ENCODE measurements around the gene AWAT2.
"Not testable (repeated sequence)": the region's sequence is repeated elsewhere in the genome, so short reads cannot be mapped to it uniquely, and the experiment has no call there.

AWAT2 gene

DNA sequence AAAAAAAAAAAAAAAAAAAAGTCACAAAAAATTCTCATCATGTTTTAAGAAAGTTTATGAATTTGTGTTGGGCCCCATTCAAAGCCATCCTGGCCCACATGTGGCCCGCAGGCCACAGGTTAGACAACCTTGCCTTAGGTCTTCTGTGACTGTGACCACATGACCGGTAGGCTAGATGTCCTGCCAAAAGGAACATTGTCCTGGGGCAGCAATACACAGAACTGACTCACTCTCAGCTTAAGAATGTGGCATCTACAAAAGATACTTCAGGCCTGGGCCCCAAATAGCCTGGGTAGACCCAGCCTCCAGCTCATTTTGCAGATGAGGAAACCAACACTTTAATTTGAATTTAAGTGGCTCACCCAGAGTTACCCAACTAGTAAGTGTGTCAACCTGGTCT lies 10.0 kb downstream of the AWAT2 start:
- DNase-seq: no peak

DNA sequence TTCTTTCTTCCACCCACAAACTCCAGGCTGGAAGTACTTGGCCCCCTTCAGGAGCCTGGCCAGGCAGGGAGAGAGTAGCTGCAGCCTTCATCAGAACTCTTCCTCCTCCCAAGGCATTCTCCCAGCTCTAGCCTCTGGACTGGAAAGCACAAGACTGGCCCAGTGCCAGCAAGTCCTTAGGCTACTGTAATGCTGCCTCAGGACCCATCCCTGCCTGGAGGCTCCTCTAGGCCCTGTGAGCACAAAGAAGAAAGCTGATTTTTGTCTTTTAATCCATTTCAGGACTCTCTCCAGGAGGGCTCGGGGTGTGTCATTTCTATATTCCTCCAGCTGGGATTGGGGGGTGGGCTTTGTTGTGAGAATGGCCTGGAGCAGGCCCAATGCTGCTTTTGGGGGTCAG lies 10.8 kb downstream of the AWAT2 start:
- no peak for DNase-seq

DNA sequence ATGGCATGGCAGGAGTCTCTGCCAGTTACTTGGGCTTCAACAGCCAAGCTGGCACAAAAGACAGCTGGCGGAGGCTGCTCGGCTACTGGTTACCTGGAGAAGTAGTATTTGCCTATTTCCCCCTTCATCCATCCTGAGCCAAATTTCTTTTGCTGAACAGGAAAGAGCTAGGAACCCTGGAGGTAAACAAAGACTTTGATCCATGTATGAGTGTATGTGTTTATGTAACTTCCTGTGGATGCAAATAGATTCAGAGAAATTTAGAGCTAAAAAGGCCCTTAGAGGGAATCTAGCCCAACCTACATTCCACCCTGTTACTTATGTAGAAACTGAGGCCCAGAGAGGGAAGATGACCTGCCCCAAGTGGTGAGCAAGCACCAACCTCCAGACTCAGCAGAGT lies 11.2 kb downstream of the AWAT2 start:
- DNase-seq: no peak

DNA sequence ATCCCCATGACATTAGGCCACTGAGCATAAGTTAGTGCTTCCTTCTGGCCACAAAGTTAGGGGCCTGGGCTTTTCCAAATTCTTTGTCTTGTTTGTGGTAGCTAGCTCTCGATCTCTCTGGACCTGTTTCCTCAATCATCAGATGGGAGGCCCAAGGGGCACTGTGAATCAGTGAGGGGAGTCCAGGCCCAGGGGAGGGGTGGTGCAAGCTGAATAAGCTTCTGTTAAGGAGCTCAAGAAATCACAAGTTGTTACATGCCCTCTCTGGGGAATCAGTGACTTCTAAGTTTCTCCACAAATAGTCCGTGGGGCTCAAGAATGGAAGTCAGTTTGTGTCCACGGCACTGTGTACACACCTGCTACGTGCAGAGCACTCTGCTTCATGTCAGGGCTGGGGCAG lies 15.1 kb downstream of the AWAT2 start:
- no peak for DNase-seq

DNA sequence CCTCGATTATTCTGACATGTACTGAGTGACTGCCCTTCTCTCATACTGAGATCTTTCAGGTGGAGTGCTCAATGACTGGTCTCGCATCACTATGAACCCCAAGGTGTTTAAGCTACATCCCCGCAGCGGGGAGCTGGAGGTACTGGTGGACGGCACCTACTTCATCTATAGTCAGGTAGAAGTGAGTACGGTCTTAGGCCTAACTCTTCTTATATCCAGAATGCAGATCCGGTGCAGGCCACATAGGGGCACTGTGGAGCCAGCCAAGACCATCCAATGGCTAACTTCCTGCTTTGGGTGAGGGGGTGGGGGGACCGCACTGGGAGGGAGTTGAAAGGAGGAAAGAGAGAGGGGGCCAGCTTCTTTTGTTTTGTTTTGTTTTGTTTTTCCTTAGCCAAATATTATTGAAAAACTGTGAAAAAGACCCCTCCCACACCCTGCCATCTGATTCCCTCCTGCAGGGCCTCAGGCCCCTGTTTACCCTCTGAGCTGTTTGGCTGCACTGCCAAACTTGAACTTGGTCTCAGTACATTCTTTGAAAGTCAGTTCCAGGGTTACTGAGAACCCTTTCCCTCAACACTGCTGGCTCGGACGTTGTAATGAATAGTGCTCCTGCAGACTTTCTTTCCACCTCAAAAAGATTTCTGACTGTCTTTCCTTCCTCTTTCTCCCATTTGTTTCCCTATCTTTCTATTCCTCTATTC lies 16.2 kb downstream of the AWAT2 start:
- DNase-seq: peak; percentile 3

DNA sequence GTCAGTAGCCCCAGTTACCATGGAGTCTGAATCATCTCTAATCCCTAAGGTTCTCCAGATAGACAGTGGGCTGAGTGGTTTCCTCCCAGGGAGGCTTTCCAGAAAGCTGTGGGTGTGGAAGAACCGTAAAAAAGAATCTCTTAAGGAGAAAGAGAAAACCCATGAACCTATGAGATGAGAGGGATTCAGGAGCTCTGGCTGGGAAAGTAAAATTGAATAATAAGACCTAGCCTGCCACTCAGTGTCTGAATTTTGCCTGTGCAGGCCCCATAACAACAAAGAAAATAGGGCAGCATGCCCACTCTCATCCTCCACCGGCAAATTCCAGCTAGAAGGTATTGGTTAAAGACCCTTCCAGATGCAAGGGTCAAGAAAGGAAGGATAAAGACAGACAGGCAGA lies 16.9 kb downstream of the AWAT2 start:
- no peak for DNase-seq

DNA sequence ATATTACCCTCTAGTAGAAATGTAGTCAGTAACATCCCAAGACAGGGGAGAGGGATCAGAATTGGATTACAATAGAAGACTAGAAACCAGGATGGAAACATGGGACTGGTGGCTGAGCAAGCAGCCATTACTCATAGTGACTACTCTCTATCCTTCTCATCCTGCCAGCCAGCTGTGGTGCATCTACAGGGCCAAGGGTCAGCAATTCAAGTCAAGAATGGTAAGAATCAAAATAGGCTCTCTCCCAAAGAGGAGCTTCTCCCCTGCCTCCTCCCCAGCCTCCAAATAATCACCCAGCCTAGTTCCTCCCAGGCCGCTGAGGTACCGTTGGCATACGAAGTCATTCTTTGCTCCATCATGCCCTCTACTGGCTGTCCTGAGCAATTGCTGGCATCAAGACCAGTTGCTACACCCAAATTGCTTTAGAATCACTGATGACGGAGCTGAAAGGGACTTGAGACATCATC lies 19.4 kb downstream of the AWAT2 start:
- peak; percentile 38 for DNase-seq

DNA sequence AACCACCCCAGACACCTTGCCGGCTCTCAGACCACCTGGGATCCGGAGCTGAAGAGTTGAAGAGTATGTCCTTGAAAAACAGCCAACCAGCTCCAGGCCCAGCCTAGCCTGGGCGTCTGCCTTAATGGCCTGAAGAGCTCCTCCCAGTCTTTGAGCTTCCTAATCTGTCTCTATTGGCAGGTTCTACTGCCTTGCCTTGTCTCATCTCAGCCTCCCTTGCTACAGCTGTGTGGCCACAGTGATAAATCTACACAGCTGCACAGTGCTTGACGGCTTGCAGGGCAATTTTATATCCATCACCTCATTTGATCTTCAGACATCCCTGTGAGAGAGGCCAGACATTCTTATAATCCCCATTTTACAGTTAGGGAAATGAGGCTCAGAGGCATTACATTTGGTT lies 19.9 kb downstream of the AWAT2 start:
- DNase-seq: no peak

DNA sequence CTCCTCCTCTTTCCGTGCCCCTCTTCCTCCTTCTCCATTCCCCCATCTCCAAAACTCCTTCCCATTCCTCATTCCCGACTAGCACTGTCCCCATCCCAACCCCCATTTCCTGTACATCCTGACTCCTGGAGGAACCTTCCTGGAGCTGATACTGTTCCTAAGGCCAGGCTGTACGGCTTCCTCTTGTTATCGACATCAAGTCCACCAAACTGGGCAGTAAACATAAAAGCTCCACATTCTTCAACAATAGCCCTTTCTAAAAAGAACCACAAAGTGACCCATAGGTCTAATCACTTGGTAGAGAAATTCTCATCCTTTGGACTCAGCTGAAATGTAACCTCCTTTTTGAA lies 22.9 kb downstream of the AWAT2 start:
- DNase-seq: no peak

DNA sequence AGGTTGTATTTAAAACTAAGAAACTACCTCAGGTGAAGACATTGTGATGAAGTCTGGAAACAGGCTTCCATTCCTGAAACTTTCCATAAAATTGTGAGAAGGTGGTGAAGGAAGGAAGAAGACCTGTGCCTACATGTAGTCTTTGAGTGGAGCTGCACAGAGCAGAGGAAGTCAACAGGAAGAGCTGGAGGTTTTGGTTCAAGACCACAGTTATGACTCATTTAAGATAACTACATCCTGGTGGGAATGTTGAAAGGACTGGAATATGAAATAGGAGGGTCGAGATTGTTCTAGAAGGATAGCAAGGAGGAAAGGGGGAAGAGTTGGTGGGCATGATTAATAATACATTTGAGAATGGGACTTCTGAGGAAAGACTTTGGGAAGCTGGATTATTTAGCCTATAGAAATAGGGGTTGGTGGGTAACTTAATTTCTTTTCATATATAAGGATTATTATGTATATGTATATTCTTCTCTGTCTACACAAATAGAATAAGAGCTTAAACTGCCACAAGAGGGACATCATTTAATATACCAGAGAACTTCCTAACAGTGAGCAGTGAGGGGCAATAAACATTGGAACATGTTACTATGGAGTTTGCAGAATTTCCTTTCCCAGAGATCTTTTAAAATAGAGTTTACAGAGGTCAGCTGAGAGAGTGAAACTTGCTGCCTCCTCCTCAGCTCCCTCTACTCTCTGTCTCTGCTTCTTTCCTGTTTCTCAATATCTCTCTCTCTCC lies 23.5 kb downstream of the AWAT2 start:
- DNase-seq: no peak

DNA sequence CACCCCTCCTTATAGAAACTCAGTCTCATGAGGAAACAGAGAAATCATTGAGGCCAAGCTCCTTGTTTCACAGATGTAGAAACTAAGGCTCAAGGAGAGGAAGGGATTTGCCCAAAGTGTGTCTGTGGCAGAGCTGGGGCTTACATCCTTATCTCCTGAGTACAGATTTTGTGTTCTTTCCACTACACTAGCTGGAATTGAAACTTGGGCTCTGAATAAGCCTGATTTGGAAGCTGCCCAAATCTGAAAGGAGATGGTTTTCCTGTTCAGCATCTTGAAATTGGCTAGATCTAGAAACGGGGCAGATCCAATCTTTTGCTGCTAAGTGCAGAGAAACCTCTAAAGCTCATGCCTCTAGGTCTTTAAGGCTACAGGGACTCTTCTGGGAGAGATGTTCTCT lies 24.3 kb downstream of the AWAT2 start:
- no peak for DNase-seq

DNA sequence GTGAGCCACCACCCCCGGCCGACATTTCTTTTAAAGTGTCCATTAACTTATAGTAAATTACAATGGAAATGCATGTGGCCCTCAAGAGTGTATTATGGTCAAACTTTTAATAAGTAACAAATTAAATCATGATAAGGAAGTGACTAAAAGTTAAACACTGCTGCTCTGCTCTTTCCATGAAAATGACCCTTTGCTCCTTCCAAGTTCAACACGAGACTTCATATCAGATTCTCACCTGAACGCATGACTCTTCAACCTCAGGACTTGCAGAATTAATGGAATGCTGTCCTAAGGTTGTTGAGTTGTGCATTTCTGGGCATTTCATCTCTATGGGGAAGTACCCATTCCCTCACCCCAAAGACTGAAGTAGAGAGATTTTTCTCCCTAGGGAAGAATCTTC lies 27.1 kb downstream of the AWAT2 start:
- no peak for DNase-seq

DNA sequence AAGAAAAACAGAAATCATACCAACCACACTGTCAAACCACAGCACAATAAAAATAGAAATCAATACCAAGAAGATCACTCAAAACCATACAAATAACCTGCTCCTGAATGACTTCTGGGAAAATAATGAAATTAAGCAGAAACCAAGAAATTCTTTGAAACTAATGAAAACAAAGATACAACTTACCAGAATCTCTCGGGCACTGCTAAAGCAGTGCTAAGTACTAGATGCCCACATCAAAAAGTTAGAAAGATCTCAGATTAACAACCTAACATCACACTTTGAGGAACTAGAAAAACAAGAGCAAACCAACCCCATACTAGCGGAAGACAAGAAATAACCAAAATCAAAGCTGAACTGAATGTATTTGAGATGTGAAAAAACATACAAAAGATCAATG lies 33.2 kb downstream of the AWAT2 start:
- DNase-seq: no peak

DNA sequence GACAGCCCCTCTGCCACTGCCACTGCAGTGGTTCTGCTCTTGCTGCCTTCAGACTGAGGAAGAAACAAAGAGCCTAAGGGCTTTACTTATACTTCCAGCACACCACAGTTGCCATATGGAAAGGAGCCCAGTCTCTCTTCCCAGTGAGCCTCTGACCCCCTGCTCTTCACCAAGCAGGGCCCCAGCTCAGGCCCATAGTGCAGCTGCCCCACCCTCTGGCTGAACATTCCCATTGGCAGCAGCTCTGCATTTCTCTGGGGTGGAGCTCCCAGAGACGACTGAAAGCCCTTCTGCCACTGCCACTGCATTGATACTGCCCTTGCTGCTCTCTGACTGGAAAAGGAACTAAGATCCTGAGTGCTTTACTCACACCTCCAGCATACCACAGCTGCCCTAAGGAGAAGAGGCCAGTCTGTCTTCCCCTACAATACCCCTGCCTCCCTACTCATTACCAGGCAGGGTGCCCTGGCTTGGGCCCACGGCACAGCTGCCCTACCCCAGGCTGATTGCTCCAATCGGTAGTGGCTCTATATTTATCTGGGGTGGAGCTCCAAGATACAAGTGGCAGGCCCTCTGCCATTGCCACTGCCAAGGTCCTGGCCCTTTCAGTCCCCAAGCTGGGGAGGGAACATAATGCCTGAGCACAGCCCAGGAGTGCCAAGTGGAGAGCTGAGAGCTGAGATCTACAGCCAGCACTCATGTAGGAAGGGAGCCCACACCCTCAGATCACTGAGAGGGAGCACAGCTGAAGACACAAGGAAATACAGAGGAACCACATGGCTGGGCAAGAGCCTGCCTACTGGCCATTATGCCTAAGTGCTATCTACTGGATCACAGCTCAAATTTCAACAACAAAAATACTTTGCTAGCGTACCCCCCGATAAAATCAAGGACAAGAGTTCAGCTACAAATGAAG lies 36.0 kb downstream of the AWAT2 start:
- no peak for DNase-seq

DNA sequence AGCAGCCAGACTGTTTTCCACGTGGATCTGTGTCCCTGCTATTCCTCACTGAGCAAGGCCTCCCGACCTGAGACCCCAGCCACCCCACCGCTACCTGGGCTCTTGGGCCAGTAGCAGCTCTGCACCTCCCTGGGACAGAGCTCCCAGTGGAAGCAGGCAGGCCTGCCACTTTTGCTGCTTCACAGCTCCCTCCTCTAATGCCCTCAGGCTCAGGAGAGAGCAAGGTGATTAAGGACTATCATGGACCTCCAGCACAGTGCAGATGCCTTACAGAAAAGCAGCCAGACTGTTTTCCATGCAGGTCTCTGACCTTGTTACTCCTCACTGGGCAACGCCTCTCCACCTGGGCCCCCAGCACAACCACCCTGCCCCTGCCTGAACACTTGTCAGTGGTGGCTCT lies 37.0 kb downstream of the AWAT2 start:
- no peak for DNase-seq

DNA sequence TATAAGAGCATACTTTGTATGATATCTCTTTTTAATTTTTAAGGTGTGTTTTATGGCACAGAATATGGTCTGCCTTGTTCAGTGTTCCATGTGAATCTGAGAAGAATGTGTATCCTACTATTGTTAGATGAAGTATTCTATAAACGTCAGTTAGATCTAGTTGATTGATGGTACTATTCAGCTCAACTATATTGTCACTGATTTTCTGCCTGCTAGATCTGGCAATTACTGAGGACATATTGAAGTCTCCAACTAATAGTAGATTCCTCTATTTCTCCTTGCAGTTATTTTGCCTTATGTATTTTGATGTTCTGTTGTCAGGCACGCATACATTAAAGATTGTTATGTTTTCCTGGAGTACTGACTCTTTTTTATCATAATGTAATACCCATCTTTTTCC lies 39.8 kb downstream of the AWAT2 start:
- no peak for DNase-seq

DNA sequence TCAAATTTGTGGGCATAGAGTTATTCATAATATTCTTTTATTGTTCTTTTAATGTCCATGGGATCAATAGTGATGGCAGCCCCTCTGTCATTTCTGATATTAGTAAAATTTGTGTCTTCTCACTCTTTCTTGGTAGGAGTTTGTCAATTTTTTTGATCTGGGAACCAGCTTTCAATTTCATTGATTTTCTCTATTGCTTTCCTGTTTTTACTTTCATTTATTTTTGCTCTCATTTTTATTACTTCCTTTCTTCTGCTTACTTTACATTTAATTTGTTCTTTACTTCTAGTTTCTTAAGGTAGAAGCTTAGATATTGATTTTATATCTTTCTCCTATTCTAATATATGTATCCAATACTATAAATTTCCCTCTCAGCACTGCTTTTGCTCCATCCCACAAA lies 40.7 kb downstream of the AWAT2 start:
- no peak for DNase-seq

DNA sequence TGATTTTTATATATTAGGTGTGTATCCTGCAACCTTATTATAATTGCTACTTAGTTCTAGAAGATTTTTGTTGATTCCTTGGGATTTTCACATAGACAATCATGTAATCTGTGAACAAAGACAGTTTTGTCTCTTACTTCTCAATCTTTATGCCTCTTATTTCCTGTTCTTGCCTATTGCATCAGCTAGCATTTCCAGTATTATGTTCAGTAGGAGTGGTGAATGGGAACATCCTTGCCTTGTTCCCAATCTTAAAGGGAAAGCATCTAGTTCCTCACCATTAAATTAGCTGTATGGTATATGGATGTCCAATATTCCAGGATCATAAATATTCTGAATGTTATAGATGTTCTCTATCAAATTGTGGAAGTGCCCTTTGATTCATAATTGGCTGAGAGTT lies 41.8 kb downstream of the AWAT2 start:
- no peak for DNase-seq

DNA sequence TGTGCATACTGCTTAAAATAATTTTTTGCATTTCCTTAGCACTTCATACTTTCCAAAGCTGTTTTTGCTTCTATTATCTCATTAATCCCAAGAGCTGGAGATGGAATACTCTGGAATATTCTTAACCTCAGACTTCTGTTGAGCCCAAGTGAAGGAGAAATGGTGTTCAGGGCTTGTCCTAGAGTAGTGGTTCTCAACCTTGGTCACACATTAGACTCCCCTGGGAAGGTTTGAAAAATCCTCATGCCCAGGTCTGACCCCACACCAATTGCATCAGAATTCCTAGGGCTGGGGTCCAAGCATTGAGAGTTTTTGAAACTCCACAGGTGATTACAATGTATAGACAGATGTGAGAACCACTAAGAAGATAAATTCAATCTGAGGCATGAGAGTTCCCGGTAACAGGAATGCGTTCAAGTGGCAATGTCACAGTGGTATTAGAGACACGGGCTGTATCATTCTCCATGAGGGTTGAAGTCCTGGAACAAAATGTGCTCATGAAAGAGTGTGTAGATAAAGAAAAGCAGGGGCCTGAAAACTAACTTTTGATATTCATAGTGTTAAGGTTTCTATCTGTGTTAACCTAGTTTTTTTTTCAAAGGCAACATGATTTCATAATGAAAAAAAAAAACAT lies 47.9 kb downstream of the AWAT2 start:
- no peak for DNase-seq

DNA sequence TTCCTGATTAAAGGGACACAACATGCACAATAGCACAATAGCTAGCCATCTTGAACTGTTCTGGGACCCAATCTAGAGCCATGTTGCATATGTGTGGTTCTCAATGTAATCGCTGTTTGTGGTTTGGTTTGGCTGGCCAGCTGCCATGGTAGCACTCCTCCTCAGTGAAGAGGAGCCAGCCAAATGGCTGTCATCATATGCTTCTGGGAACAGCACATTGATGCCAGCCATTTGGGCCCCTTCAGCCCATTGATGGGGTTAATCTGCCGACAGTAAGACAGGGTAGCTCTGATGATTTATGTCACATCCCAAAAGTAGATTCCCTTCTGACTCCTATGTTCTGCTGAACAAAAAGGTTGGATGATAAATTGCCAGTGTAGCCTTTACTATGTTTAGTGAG lies 48.5 kb downstream of the AWAT2 start:
- DNase-seq: no peak

DNA sequence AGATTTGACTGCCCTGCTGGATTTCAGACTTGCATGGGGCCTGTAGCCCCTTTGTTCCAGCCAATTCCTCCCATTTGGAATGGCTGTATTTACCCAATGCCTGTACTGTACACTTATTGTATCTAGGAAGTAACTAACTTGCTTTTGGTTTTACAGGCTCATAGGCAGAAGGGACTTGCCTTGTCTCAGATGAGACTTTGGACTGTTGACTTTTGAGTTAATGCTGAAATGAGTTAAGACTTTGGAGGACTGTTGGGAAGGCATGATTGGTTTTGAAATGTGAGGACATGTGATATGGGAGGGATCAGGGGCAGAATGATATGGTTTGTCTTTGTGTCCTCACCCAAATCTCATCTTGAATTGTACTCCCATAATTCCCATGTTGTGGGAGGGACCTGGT lies 51.4 kb downstream of the AWAT2 start:
- not testable (repeated sequence) for DNase-seq

DNA sequence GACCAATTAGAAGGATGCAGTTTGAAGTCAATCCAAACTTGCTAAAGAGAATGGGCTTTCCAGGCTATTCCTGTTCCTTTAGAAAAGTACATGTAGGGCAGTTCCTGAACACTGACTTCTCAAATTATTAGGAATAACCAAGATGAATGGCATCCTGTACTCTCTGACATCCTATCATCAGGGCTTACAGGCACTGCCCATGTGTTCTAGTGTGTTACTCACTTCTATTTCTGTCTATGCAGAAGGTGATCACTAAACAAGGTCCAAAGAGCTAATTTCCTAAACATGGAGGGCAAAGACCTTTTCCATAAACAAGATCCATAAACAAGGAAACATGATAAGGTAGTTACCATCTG lies 53.6 kb downstream of the AWAT2 start:
- DNase-seq: no peak

DNA sequence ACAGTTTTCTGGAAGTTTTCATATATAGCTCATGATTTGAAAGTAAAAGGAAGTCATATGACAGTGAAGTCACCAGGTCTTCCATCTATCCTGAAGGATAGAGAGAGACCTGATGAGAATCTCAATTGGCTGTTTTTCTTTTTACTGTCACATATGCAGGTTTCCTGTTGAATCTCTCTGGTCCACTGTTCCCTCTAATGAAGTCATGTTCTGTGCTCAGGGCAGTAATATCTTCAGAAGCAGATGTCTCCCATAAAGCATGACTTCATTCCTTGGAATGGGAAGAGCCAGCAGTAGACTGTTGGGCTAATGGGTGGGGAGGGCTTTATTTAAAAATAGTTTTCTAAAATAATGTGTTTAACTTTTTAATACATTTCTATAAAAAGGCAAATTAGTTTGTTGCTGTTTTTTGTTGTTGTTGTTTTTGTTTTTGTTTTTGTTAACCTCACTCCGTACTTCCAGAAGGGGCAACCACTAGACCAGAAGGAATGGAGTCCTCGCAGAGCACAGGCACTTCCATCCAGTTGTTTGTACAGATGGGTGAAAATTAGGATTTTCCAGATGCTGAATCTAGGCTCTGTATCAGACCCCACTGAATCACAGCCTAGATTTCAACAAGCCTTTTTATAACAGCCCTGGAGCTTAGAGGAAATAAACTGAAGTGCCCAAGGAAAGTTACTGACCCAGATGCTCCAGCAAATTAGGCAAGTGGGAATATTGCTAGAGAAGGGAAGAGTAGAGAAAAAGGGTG lies 54.2 kb downstream of the AWAT2 start:
- no peak for DNase-seq
